ENCODE data around the gene PERP. TPM values are rescaled to one million over a fixed set of nuclear protein-coding genes. Genes with fewer than 3 reads are reported as not detected.

Gene PERP
- polyA plus RNA-seq, 3 donors = not detected

GRCh38 chr6:138078491-138078890 lies 28.7 kb downstream of the PERP start:
- H3K4me3 ChIP-seq (replicated peaks in 1 of 3; ENCODE audit: low read depth in 2 of 3, low read length in 3 of 3) = no peak overlapping the region
- DNase-seq = no peak
- peaks cover 0 to 14% of the 10 kb centered on the region in 2 donors for H3K9me3 ChIP-seq (replicated peaks in 1 of 2; ENCODE audit: control insufficient read depth in 1 of 2, insufficient read depth in 1 of 2, low read length in 2 of 2)
- Mint-ChIP-seq H3K9me3 (peaks cover 13 to 28% (median 15%) of the 10 kb centered on the region in 7 donors), H3K27ac (no peak overlapping the region), H3K36me3 (no peaks in the 10 kb centered on the region), H3K4me3 (no peak overlapping the region), H3K4me1 (no peaks in the 10 kb centered on the region), H3K27me3 (ENCODE audit: low read depth in 3 of 3) (peaks cover 3 to 11% (median 7%) of the 10 kb centered on the region in 3 donors)
- H3K27me3 ChIP-seq (ENCODE audit: control insufficient read depth in 2 of 2, insufficient read depth in 2 of 2, low read length in 2 of 2) = peaks cover 0 to 2% of the 10 kb centered on the region in 2 donors
- no peaks in the 10 kb centered on the region for H4K20me1 ChIP-seq (ENCODE audit: insufficient read depth, low read length)
- H3K4me2 ChIP-seq (replicated peaks; ENCODE audit: extremely low read depth, low read length, poor library complexity, severe bottlenecking) = no peak overlapping the region
- no peak overlapping the region for H2AFZ ChIP-seq (ENCODE audit: insufficient read depth, low read depth, low read length, poor library complexity, severe bottlenecking)
- H3K27ac ChIP-seq (ENCODE audit: low read depth in 1 of 2, low read length in 2 of 2) = no peak overlapping the region
- H3K79me2 ChIP-seq (ENCODE audit: insufficient read depth, low read length) = no peaks in the 10 kb centered on the region
- no peaks in the 10 kb centered on the region for H3K36me3 ChIP-seq (replicated peaks in 1 of 2; ENCODE audit: control insufficient read depth in 1 of 2, insufficient read depth in 2 of 2, low read length in 2 of 2)
- H3K9ac ChIP-seq (ENCODE audit: insufficient read depth, low read length, poor library complexity, severe bottlenecking) = no peak overlapping the region
- TF ChIP-seq CTCF (IDR thresholded peaks at IDR 0.05) = no peak
- no CpG with 5 or more reads among the region's 2 CpGs for WGBS (ENCODE audit: insufficient coverage)
- intact Hi-C loops (cut with micrococcal nuclease) = no loop called here
- no peaks in the 10 kb centered on the region for H3K4me1 ChIP-seq (ENCODE audit: control insufficient read depth in 1 of 2, insufficient read depth in 2 of 2, low read length in 2 of 2)

GRCh38 chr6:138073264-138073663 lies 34.0 kb downstream of the PERP start:
- H3K4me3 Mint-ChIP-seq = no peak overlapping the region
- intact Hi-C loops (cut with micrococcal nuclease) = no loop called here
- Histone ChIP-seq H3K9me3 (replicated peaks in 1 of 2; ENCODE audit: control insufficient read depth in 1 of 2, insufficient read depth in 1 of 2, low read length in 2 of 2) (peaks cover 0 to 14% of the 10 kb centered on the region in 2 donors), H4K20me1 (ENCODE audit: insufficient read depth, low read length) (no peaks in the 10 kb centered on the region), H3K9ac (ENCODE audit: insufficient read depth, low read length, poor library complexity, severe bottlenecking) (no peak overlapping the region), H3K27ac (ENCODE audit: low read depth in 1 of 2, low read length in 2 of 2) (no peak overlapping the region), H3K4me1 (ENCODE audit: control insufficient read depth in 1 of 2, insufficient read depth in 2 of 2, low read length in 2 of 2) (no peaks in the 10 kb centered on the region), H3K4me3 (replicated peaks in 1 of 3; ENCODE audit: low read depth in 2 of 3, low read length in 3 of 3) (no peak overlapping the region), H3K4me2 (replicated peaks; ENCODE audit: extremely low read depth, low read length, poor library complexity, severe bottlenecking) (no peak overlapping the region), H3K36me3 (replicated peaks in 1 of 2; ENCODE audit: control insufficient read depth in 1 of 2, insufficient read depth in 2 of 2, low read length in 2 of 2) (no peaks in the 10 kb centered on the region), H3K27me3 (ENCODE audit: control insufficient read depth in 2 of 2, insufficient read depth in 2 of 2, low read length in 2 of 2) (no peaks in the 10 kb centered on the region), H3K79me2 (ENCODE audit: insufficient read depth, low read length) (no peaks in the 10 kb centered on the region), H2AFZ (ENCODE audit: insufficient read depth, low read depth, low read length, poor library complexity, severe bottlenecking) (no peak overlapping the region)
- no peak for DNase-seq
- TF ChIP-seq CTCF (IDR thresholded peaks at IDR 0.05) = no peak
- no peak overlapping the region for H3K27ac Mint-ChIP-seq
- H3K27me3 Mint-ChIP-seq (ENCODE audit: low read depth in 3 of 3) = peaks cover 2 to 10% (median 6%) of the 10 kb centered on the region in 3 donors
- peaks cover 8 to 28% (median 16%) of the 10 kb centered on the region in 7 donors for H3K9me3 Mint-ChIP-seq
- H3K36me3 Mint-ChIP-seq = no peaks in the 10 kb centered on the region
- H3K4me1 Mint-ChIP-seq = no peaks in the 10 kb centered on the region
- no CpG with 5 or more reads among the region's 1 CpG for WGBS (ENCODE audit: insufficient coverage)

Data from CD14-positive monocyte (primary cell).